Measurements from ENCODE around the gene CASP10. TPM values are rescaled to one million over a fixed set of nuclear protein-coding genes. Genes with fewer than 3 reads are reported as not detected.

The CASP10 gene
- total and polyA plus RNA-seq, 9 of the 15 experiments (the other 6 are each of a cell fraction or from before 2014, with no cell fraction given) = 7.1 to 20.4 (median 10.8) TPM

DNA sequence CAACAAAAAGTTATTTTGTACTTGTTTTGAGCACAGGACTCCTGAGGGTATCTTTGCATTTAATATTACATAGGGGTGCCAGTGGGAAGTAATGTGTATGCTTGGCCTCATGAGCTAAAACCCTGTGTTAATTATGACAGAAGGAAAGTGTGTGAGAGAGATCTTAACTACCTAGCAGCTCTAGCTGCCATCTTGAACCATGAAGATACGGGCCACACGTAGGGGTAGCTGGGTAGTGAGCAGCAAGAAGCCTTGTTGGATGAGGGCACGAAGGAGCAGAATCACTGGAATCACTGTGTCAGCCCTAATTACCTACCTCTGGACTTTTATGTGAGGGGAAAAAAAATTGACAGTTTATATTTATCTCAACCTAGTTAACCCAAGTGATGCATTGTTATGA lies 15.4 kb upstream of the CASP10 start:
- no peaks in the 10 kb centered on the region for H3K79me2 ChIP-seq (ENCODE audit: control insufficient read depth, insufficient read depth, low read length)
- no peaks in the 10 kb centered on the region; a peak in 1 of 5 replicates for H3K4me1 ChIP-seq (replicated peaks in 1 of 2; ENCODE audit: control insufficient read depth in 2 of 2, insufficient read depth in 2 of 2, low read length in 2 of 2)
- no peaks in the 10 kb centered on the region for H4K20me1 ChIP-seq (replicated peaks; ENCODE audit: control insufficient read depth, insufficient read depth, low read length)
- H3K4me3 ChIP-seq = no peak overlapping the region
- no peaks in the 10 kb centered on the region for H3K27me3 ChIP-seq (ENCODE audit: control insufficient read depth in 2 of 2, insufficient read depth in 2 of 2, low read length in 2 of 2)
- no peak for ATAC-seq
- H3K27ac ChIP-seq (ENCODE audit: extremely low read depth, low read depth, low read length) = no peak overlapping the region
- in situ Hi-C loops (cut with MboI) (no loop called here), intact Hi-C loops (cut with micrococcal nuclease) (no loop called here)
- no TSS peak for BruUV-seq (replicated peaks)
- H3K4me2 ChIP-seq (ENCODE audit: insufficient read depth, low read length) = no peak overlapping the region
- H3K9me1 ChIP-seq (ENCODE audit: control insufficient read depth, insufficient read depth, low read length) = no peaks in the 10 kb centered on the region
- peaks cover 3% of the 10 kb centered on the region for H3K9me3 ChIP-seq (replicated peaks; ENCODE audit: control insufficient read depth, insufficient read depth, low read depth, low read length)
- POLR2A ChIA-PET = interaction anchor here (1.0 kb wide), 2 partner anchors 10 to 15 kb away, joined by 3 to 4 read pairs; partner anchors contain the start of gene CASP10
- peaks cover 28% of the 10 kb centered on the region for H3K36me3 ChIP-seq (ENCODE audit: control insufficient read depth, insufficient read depth, low read length)
- CTCF ChIA-PET (ENCODE audit: low intra/inter-chr PET ratio) = no interaction called here
- no peak for FAIRE-seq
- no peak overlapping the region for H3K9ac ChIP-seq (ENCODE audit: insufficient read depth in 1 of 2, low read depth in 2 of 2, low read length in 2 of 2)
- DNase-seq (ENCODE audit: extremely low read depth in 1 of 4, low spot score in 3 of 4) = no peak
- 97% methylated on average over 3 of the region's 3 CpGs for WGBS (ENCODE audit: insufficient coverage, low coverage, missing lambda C conversion rate)
- no peak overlapping the region for H2AFZ ChIP-seq (ENCODE audit: low read depth, low read length)
- TF ChIP-seq RCOR1 (IDR thresholded peaks at IDR 0.05; ENCODE audit: borderline replicate concordance in 1 of 2, low read depth in 2 of 2, low read length in 2 of 2) (no peak), MCM7 (IDR thresholded peaks at IDR 0.05) (no peak), ZNF121 (CRISPR knock-in tag; conservative IDR thresholded peaks at IDR 0.05) (no peak), FOXK2 (conservative IDR thresholded peaks at IDR 0.05 in 1 of 2, IDR thresholded peaks at IDR 0.05 in 1 of 2; ENCODE audit: low read depth in 2 of 2) (no peak), RFX1 (IDR thresholded peaks at IDR 0.05) (no peak)
- TF ChIP-seq, protein P1, sequence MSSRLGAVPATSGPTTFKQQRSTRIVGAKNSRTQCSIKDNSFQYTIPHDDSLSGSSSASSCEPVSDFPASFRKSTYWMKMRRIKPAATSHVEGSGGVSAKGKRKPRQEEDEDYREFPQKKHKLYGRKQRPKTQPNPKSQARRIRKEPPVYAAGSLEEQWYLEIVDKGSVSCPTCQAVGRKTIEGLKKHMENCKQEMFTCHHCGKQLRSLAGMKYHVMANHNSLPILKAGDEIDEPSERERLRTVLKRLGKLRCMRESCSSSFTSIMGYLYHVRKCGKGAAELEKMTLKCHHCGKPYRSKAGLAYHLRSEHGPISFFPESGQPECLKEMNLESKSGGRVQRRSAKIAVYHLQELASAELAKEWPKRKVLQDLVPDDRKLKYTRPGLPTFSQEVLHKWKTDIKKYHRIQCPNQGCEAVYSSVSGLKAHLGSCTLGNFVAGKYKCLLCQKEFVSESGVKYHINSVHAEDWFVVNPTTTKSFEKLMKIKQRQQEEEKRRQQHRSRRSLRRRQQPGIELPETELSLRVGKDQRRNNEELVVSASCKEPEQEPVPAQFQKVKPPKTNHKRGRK (tag; IDR thresholded peaks at IDR 0.05) = no peak
- TF ChIP-seq, protein P2, sequence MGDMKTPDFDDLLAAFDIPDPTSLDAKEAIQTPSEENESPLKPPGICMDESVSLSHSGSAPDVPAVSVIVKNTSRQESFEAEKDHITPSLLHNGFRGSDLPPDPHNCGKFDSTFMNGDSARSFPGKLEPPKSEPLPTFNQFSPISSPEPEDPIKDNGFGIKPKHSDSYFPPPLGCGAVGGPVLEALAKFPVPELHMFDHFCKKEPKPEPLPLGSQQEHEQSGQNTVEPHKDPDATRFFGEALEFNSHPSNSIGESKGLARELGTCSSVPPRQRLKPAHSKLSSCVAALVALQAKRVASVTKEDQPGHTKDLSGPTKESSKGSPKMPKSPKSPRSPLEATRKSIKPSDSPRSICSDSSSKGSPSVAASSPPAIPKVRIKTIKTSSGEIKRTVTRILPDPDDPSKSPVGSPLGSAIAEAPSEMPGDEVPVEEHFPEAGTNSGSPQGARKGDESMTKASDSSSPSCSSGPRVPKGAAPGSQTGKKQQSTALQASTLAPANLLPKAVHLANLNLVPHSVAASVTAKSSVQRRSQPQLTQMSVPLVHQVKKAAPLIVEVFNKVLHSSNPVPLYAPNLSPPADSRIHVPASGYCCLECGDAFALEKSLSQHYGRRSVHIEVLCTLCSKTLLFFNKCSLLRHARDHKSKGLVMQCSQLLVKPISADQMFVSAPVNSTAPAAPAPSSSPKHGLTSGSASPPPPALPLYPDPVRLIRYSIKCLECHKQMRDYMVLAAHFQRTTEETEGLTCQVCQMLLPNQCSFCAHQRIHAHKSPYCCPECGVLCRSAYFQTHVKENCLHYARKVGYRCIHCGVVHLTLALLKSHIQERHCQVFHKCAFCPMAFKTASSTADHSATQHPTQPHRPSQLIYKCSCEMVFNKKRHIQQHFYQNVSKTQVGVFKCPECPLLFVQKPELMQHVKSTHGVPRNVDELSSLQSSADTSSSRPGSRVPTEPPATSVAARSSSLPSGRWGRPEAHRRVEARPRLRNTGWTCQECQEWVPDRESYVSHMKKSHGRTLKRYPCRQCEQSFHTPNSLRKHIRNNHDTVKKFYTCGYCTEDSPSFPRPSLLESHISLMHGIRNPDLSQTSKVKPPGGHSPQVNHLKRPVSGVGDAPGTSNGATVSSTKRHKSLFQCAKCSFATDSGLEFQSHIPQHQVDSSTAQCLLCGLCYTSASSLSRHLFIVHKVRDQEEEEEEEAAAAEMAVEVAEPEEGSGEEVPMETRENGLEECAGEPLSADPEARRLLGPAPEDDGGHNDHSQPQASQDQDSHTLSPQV (IDR thresholded peaks at IDR 0.05) = no peak

Data from K562 (cell line).